Esophagus squamous epithelium (tissue), 5 donors: ENCODE results near the gene EGFL7. TPM values are rescaled to one million over a fixed set of nuclear protein-coding genes. Genes with fewer than 3 reads are reported as not detected.

Experiments used
- DNase-seq: peaks from one replicate; lab custom pipeline; 2025; lab: John Stamatoyannopoulos, UW
- H3K27ac ChIP-seq, 4 donors: fragments of 200-600 bp; sonication (generic); one replicate each; pipeline ENCODE4 v1.5.1; 2016 to 2019; ENCODE audit warnings: mild to moderate bottlenecking in 1 of 4
- H3K27me3 ChIP-seq, 4 donors: fragments of 200-600 bp; sonication (generic); 1 replicate in 3 of 4; 2 replicates in 1 of 4; pipeline versions ENCODE4 v1.5.1 to v1.6.0; 2017 to 2021; ENCODE audit warnings: antibody characterized with exemption in 1 of 4
- H3K36me3 ChIP-seq, 3 donors: fragments of 200-600 bp; sonication (generic); one replicate each; pipeline ENCODE4 v1.5.1; 2016 to 2019
- H3K4me1 ChIP-seq, 3 donors: fragments of 200-600 bp; sonication (generic); one replicate each; pipeline ENCODE4 v1.5.1; 2017 to 2019
- H3K4me3 ChIP-seq, 4 donors: fragments of 200-600 bp; sonication (generic); 1 replicate in 3 of 4; 2 replicates in 1 of 4; pipeline ENCODE4 v1.5.1; 2016 to 2019; ENCODE audit warnings: mild to moderate bottlenecking in 2 of 4, moderate library complexity in 1 of 4
- H3K9me3 ChIP-seq, 3 donors: fragments of 200-600 bp; sonication (generic); one replicate each; pipeline ENCODE4 v1.5.1; 2016 to 2019
- CTCF ChIP-seq, 6 experiments: fragments of 450-650 bp in 4 of 6; fragments of 200-600 bp in 2 of 6; sonication (generic) in 2 of 6; IDR thresholded peaks; one replicate each; pipeline ENCODE4 v1.5.1; 2016 to 2019; ENCODE audit warnings: antibody characterized with exemption in 6 of 6, mild to moderate bottlenecking in 4 of 6, moderate library complexity in 4 of 6
- POLR2A ChIP-seq, 4 donors: fragments of 450-650 bp; IDR thresholded peaks; one replicate each; pipeline ENCODE4 v1.6.1; 2017; ENCODE audit warnings: antibody characterized with exemption in 4 of 4, mild to moderate bottlenecking in 4 of 4, moderate library complexity in 3 of 4
- WGBS, 2 donors: methylation state at CpG; one replicate each; pipeline ENCODE4 v1.1.5; 2018; 5-methylcytosine and 5-hydroxymethylcytosine counted together
- intact Hi-C: fragments of 100-400 bp; cut with DNase I; formaldehyde crosslinking; loops from one replicate; pipeline ENCODE4 v1.15.0; 2022
- total RNA-seq, 4 donors: library from RNA; depleted of rRNA; stranded (reverse); fragments of >200 nt; gene quantifications; one replicate each; pipeline ENCODE4 v1.1.0, GENCODE V29; 2016
- donor health status: DM: yes; HTN: yes; CAD: no.

EGFL7 gene
- total RNA-seq, 4 donors from 2014 or later = 5.2 to 41.2 (median 21.2) TPM

- 40% methylated on average over 1 of the region's 16 CpGs; no CpG with 5 or more reads in 1 of the 2 donors for WGBS, 2 donors
- Histone ChIP-seq H3K27ac (peak overlapping the region; percentile 82 to 90 (median 84)), H3K36me3 (no peaks in the 10 kb centered on the region)
Observed at GRCh38 chr9:136622538-136622948, 40.2 kb upstream of the EGFL7 start.

GRCh38 chr9:136623016-136623841 lies 39.5 kb upstream of the EGFL7 start:
- no peaks in the 10 kb centered on the region for H3K36me3 ChIP-seq
- no peaks in the 10 kb centered on the region for H3K27me3 ChIP-seq
- peaks cover 69 to 96% (median 89%) of the 10 kb centered on the region in 3 donors for H3K4me1 ChIP-seq
- H3K9me3 ChIP-seq = no peaks in the 10 kb centered on the region
- DNase-seq = no peak
- intact Hi-C loops = no loop called here
- WGBS, 2 donors = 30% methylated on average over 4 of the region's 19 CpGs; no CpG with 5 or more reads in 1 of the 2 donors
- peak overlapping the region; percentile 82 to 90 (median 84) for H3K27ac ChIP-seq
- TF ChIP-seq POLR2A (IDR thresholded peaks at IDR 0.05) (no peak), CTCF (IDR thresholded peaks at IDR 0.05) (no peak)
- H3K4me3 ChIP-seq = peak overlapping the region in 1 of 4 donors; percentile 26

More at GRCh38 chr9:136622538-136622948, 40.2 kb upstream of the EGFL7 start:
- intact Hi-C loops = no loop called here
- no peaks in the 10 kb centered on the region for H3K27me3 ChIP-seq
- no peak for DNase-seq
- no peaks in the 10 kb centered on the region for H3K9me3 ChIP-seq
- peaks cover 73 to 98% (median 90%) of the 10 kb centered on the region in 3 donors for H3K4me1 ChIP-seq
- no peak for TF ChIP-seq CTCF (IDR thresholded peaks at IDR 0.05)
- no peak for TF ChIP-seq POLR2A (IDR thresholded peaks at IDR 0.05)
- H3K4me3 ChIP-seq = no peak overlapping the region

GRCh38 chr9:136623842-136624183 lies 38.9 kb upstream of the EGFL7 start:
- peak overlapping the region; percentile 82 to 90 (median 84) for H3K27ac ChIP-seq
- peaks cover 63 to 90% (median 84%) of the 10 kb centered on the region in 3 donors for H3K4me1 ChIP-seq
- TF ChIP-seq POLR2A (IDR thresholded peaks at IDR 0.05) (peak in 1 of 4 donors; percentile 26), CTCF (IDR thresholded peaks at IDR 0.05) (no peak)

GRCh38 chr9:136624184-136624951 lies 38.3 kb upstream of the EGFL7 start:
- no peak for DNase-seq
- intact Hi-C loops = no loop called here

More at GRCh38 chr9:136623842-136624183, 38.9 kb upstream of the EGFL7 start:
- intact Hi-C loops = no loop called here
- Histone ChIP-seq H3K4me3 (peak overlapping the region in 1 of 4 donors; percentile 26), H3K27me3 (no peaks in the 10 kb centered on the region), H3K9me3 (no peaks in the 10 kb centered on the region), H3K36me3 (no peaks in the 10 kb centered on the region)
- no peak for DNase-seq
- WGBS, 2 donors = 37 to 40% methylated on average over 3 of the region's 13 CpGs

More at GRCh38 chr9:136624184-136624951, 38.3 kb upstream of the EGFL7 start:
- peaks cover 59 to 88% (median 78%) of the 10 kb centered on the region in 3 donors for H3K4me1 ChIP-seq
- TF ChIP-seq CTCF (IDR thresholded peaks at IDR 0.05) = no peak
- TF ChIP-seq POLR2A (IDR thresholded peaks at IDR 0.05) = no peak
- H3K4me3 ChIP-seq = peak overlapping the region in 1 of 4 donors; percentile 34
- peak overlapping the region; percentile 62 to 90 (median 84) for H3K27ac ChIP-seq
- H3K27me3 ChIP-seq = no peaks in the 10 kb centered on the region
- no peaks in the 10 kb centered on the region for H3K36me3 ChIP-seq
- 24 to 46% methylated on average over 5 to 6 of the region's 16 CpGs for WGBS, 2 donors
- no peaks in the 10 kb centered on the region for H3K9me3 ChIP-seq
